WTC11 (cell line): ENCODE measurements around the gene IL7R. TPM values are rescaled to one million over a fixed set of nuclear protein-coding genes. Genes with fewer than 3 reads are reported as not detected.

ENCODE experiments used
- ATAC-seq: fragments of 200-7000 bp; cut with Tn5 transposase; 2 replicates; pipeline ENCODE4 v1.10.0; 2021; ENCODE audit warnings: mild to moderate bottlenecking, moderate library complexity
- CTCF ChIA-PET: fragments of 300-600 bp; sonication (Branson Sonifier 250); formaldehyde crosslinking; loops from one replicate; lab custom pipeline; 2021; ENCODE audit warnings: antibody characterized with exemption; lab: Charles Lee
- POLR2A ChIA-PET: fragments of 350-600 bp; sonication (Branson Sonifier 250); formaldehyde crosslinking; loops from one replicate; lab custom pipeline; 2021; ENCODE audit warnings: antibody characterized with exemption; lab: Charles Lee
- DNase-seq: peaks from one replicate; pipeline ENCODE4 v3.0.0; 2021; ENCODE audit warnings: low spot score
- H3K27ac Mint-ChIP-seq: 2 replicates; pipeline ENCODE4 v1.8.0; 2021; ENCODE audit warnings: mixed read lengths
- H3K27me3 Mint-ChIP-seq: 2 replicates; pipeline ENCODE4 v1.8.0; 2021; ENCODE audit warnings: low read depth, mild to moderate bottlenecking, moderate library complexity, mixed read lengths
- H3K36me3 Mint-ChIP-seq: 2 replicates; pipeline ENCODE4 v1.8.0; 2021; ENCODE audit warnings: mixed read lengths
- H3K4me1 Mint-ChIP-seq: 2 replicates; pipeline ENCODE4 v1.8.0; 2022; ENCODE audit warnings: mixed read lengths
- H3K4me3 Mint-ChIP-seq: 2 replicates; pipeline ENCODE4 v1.8.0; 2021; ENCODE audit warnings: mild to moderate bottlenecking, moderate library complexity, mixed read lengths
- H3K9me3 Mint-ChIP-seq: 2 replicates; pipeline ENCODE4 v1.8.0; 2021; ENCODE audit warnings: mixed read lengths
- ARID4B ChIP-seq: sonication (generic); formaldehyde crosslinking; IDR thresholded peaks from 2 replicates; pipeline ENCODE4 v1.8.0; 2023; ENCODE audit warnings: missing genetic modification reagents, mild to moderate bottlenecking, borderline replicate concordance
- E2F1 ChIP-seq: sonication (generic); formaldehyde crosslinking; IDR thresholded peaks from 2 replicates; pipeline ENCODE4 v1.8.0; 2022; ENCODE audit warnings: mild to moderate bottlenecking, missing genetic modification reagents
- ELF4 ChIP-seq: sonication (generic); formaldehyde crosslinking; IDR thresholded peaks from 2 replicates; pipeline ENCODE4 v1.8.1; 2022; ENCODE audit warnings: low read depth, mild to moderate bottlenecking, moderate library complexity, missing genetic modification reagents
- FOXP1 ChIP-seq: sonication (generic); formaldehyde crosslinking; IDR thresholded peaks from 2 replicates; pipeline ENCODE4 v1.8.0; 2022; ENCODE audit warnings: missing genetic modification reagents, mild to moderate bottlenecking, moderate library complexity, borderline replicate concordance
- GTF2I ChIP-seq: fragments of 250-450 bp; sonication (Bioruptor Pico); conservative IDR thresholded peaks from 2 replicates; pipeline ENCODE4 v1.4.0; 2021; ENCODE audit warnings: mild to moderate bottlenecking
- MLX ChIP-seq: sonication (generic); formaldehyde crosslinking; IDR thresholded peaks from 2 replicates; pipeline ENCODE4 v1.8.1; 2023; ENCODE audit warnings: mild to moderate bottlenecking, missing genetic modification reagents, moderate library complexity
- TEAD4 ChIP-seq: sonication (generic); formaldehyde crosslinking; IDR thresholded peaks from 2 replicates; pipeline ENCODE4 v1.8.0; 2022; ENCODE audit warnings: mild to moderate bottlenecking, missing genetic modification reagents
- USF2 ChIP-seq: sonication (generic); formaldehyde crosslinking; IDR thresholded peaks from 2 replicates; pipeline ENCODE4 v1.8.1; 2023; ENCODE audit warnings: mild to moderate bottlenecking, missing genetic modification reagents, moderate library complexity
- ZNF416 ChIP-seq: fragments of 250-450 bp; sonication (Bioruptor Pico); IDR thresholded peaks from 2 replicates; pipeline ENCODE4 v1.9.0; 2021; ENCODE audit warnings: mild to moderate bottlenecking, inconsistent platforms
- ZNF512 ChIP-seq: sonication (generic); formaldehyde crosslinking; IDR thresholded peaks from 2 replicates; pipeline ENCODE4 v1.8.1; 2022; ENCODE audit warnings: missing genetic modification reagents, borderline replicate concordance
- ZNF671 ChIP-seq: fragments of 250-450 bp; sonication (Bioruptor Pico); IDR thresholded peaks from 2 replicates; pipeline ENCODE4 v1.8.0; 2021; ENCODE audit warnings: mild to moderate bottlenecking
- total RNA-seq: library from RNA; stranded (reverse); gene quantifications from 3 replicates; pipeline ENCODE4 v1.2.3, GENCODE V29; 2021
- TF ChIP-seq, protein P1 (sequence below): sonication (generic); formaldehyde crosslinking; IDR thresholded peaks from 2 replicates; pipeline ENCODE4 v1.8.1; 2022; ENCODE audit warnings: low read depth, mild to moderate bottlenecking, moderate library complexity, missing genetic modification reagents, borderline replicate concordance
- TF ChIP-seq, protein P2 (sequence below): sonication (generic); formaldehyde crosslinking; IDR thresholded peaks from 2 replicates; pipeline ENCODE4 v1.8.0; 2022; ENCODE audit warnings: mild to moderate bottlenecking, missing genetic modification reagents

Gene IL7R
- total RNA-seq, 1 experiment from 2014 or later, result 0.57 TPM

GRCh38 chr5:35810601-35811000 is 46.1 kb upstream of the IL7R start:
- ChIA-PET CTCF (no interaction called here), POLR2A (no interaction called here)
- Mint-ChIP-seq H3K27me3 (peaks cover 4% of the 10 kb centered on the region), H3K27ac (no peak overlapping the region), H3K36me3 (no peaks in the 10 kb centered on the region), H3K4me1 (no peaks in the 10 kb centered on the region), H3K4me3 (no peak overlapping the region), H3K9me3 (no peaks in the 10 kb centered on the region)
- ATAC-seq (no peak), DNase-seq (no peak)
- TF ChIP-seq, protein P1, sequence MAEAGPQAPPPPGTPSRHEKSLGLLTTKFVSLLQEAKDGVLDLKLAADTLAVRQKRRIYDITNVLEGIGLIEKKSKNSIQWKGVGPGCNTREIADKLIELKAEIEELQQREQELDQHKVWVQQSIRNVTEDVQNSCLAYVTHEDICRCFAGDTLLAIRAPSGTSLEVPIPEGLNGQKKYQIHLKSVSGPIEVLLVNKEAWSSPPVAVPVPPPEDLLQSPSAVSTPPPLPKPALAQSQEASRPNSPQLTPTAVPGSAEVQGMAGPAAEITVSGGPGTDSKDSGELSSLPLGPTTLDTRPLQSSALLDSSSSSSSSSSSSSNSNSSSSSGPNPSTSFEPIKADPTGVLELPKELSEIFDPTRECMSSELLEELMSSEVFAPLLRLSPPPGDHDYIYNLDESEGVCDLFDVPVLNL (CRISPR knock-in tag), result no peak
- TF ChIP-seq USF2 (CRISPR knock-in tag) (no peak), ZNF512 (CRISPR knock-in tag) (no peak), E2F1 (CRISPR knock-in tag) (no peak), TEAD4 (no peak), ZNF671 (no peak), ZNF416 (CRISPR knock-in tag) (no peak), GTF2I (CRISPR knock-in tag) (no peak), ARID4B (no peak), MLX (CRISPR knock-in tag) (no peak), ELF4 (CRISPR knock-in tag) (no peak), FOXP1 (CRISPR knock-in tag) (no peak)
- TF ChIP-seq, protein P2, sequence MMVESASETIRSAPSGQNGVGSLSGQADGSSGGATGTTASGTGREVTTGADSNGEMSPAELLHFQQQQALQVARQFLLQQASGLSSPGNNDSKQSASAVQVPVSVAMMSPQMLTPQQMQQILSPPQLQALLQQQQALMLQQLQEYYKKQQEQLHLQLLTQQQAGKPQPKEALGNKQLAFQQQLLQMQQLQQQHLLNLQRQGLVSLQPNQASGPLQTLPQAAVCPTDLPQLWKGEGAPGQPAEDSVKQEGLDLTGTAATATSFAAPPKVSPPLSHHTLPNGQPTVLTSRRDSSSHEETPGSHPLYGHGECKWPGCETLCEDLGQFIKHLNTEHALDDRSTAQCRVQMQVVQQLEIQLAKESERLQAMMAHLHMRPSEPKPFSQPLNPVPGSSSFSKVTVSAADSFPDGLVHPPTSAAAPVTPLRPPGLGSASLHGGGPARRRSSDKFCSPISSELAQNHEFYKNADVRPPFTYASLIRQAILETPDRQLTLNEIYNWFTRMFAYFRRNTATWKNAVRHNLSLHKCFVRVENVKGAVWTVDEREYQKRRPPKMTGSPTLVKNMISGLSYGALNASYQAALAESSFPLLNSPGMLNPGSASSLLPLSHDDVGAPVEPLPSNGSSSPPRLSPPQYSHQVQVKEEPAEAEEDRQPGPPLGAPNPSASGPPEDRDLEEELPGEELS (CRISPR knock-in tag), result no peak
